Endothelial cell of umbilical vein (primary cell): ENCODE data around the gene POR. TPM values are rescaled to one million over a fixed set of nuclear protein-coding genes. Genes with fewer than 3 reads are reported as not detected.

ENCODE experiments used
- BruUV-seq: library from RNA; stranded (reverse); fragments of 400-500 nt; replicated peaks from 2 replicates; lab custom pipeline; 2021; lab: Mats Ljungman, UMichigan
- CTCF ChIA-PET: fragments of 300-600, 350-600 bp; sonication (Branson Sonifier 250); formaldehyde crosslinking; loops from one replicate; lab custom pipeline; 2021; ENCODE audit warnings: antibody characterized with exemption, inconsistent platforms; lab: Charles Lee
- POLR2A ChIA-PET: fragments of 300-600, 350-600 bp; sonication (Branson Sonifier 250); formaldehyde crosslinking; loops from one replicate; lab custom pipeline; 2021; ENCODE audit warnings: antibody characterized with exemption, inconsistent platforms; lab: Charles Lee
- DNase-seq: peaks from one replicate; pipeline ENCODE4 v3.0.0-alpha.2; 2011; ENCODE audit warnings: low read depth, low spot score
- FAIRE-seq: peaks from 2 replicates; lab custom pipeline; 2011; peaks lifted over from hg19 to GRCh38; lab: Jason Lieb, UNC
- H2AFZ ChIP-seq: 2 replicates; pipeline ENCODE4 v1.6.0; 2012; ENCODE audit warnings: low read depth, low read length, control low read depth, inconsistent platforms
- H3K27ac ChIP-seq: 2 replicates; pipeline ENCODE4 v1.5.1; 2011; ENCODE audit warnings: low read depth, mild to moderate bottlenecking, control low read depth, low read length, moderate library complexity; ENCODE audit not compliant: insufficient read depth
- H3K27me3 ChIP-seq, 2 experiments: 2 replicates each; pipeline versions ENCODE4 v1.6.0 to v1.6.1; 2011; ENCODE audit warnings: low read length in 2 of 2, mixed read lengths in 1 of 2; ENCODE audit not compliant: control insufficient read depth in 2 of 2, insufficient read depth in 2 of 2
- H3K36me3 ChIP-seq, 2 experiments: 2 replicates in 1 of 2; 3 replicates in 1 of 2; pipeline ENCODE4 v1.5.1; 2011; ENCODE audit warnings: low read length in 2 of 2, mild to moderate bottlenecking in 1 of 2, moderate library complexity in 1 of 2; ENCODE audit not compliant: control insufficient read depth in 2 of 2, insufficient read depth in 2 of 2; ENCODE audit errors: extremely low read depth in 1 of 2
- H3K4me1 ChIP-seq: 3 replicates; pipeline ENCODE4 v1.5.1; 2011; ENCODE audit warnings: mild to moderate bottlenecking, low read length; ENCODE audit not compliant: control insufficient read depth, insufficient read depth; ENCODE audit errors: extremely low read depth
- H3K4me2 ChIP-seq: 2 replicates; pipeline ENCODE4 v1.6.1; 2011; ENCODE audit warnings: low read length, control low read depth, mixed read lengths; ENCODE audit not compliant: insufficient read depth
- H3K4me3 ChIP-seq, 3 experiments: fragments of 200-600 bp in 1 of 3; sonication (generic), shearing (Covaris generic) in 1 of 3; replicated peaks in 1 of 3; 2 replicates each; pipeline ENCODE4 v1.5.1; 2011 to 2016; ENCODE audit warnings: control low read depth in 3 of 3, low read length in 3 of 3, mild to moderate bottlenecking in 2 of 3, inconsistent platforms in 1 of 3, low read depth in 1 of 3, moderate library complexity in 1 of 3; ENCODE audit not compliant: insufficient read depth in 1 of 3
- H3K79me2 ChIP-seq: 2 replicates; pipeline ENCODE4 v1.6.0; 2012; ENCODE audit warnings: low read length, inconsistent platforms; ENCODE audit not compliant: control insufficient read depth, insufficient read depth
- H3K9ac ChIP-seq: replicated peaks from 2 replicates; pipeline ENCODE3; 2011; ENCODE audit warnings: low read length, control low read depth; ENCODE audit not compliant: insufficient read depth; ENCODE audit errors: extremely low read depth
- H3K9me1 ChIP-seq: replicated peaks from 3 replicates; pipeline ENCODE4 v1.6.0; 2011; ENCODE audit warnings: mild to moderate bottlenecking, low read length; ENCODE audit not compliant: control insufficient read depth, insufficient read depth; ENCODE audit errors: extremely low read depth
- H3K9me3 ChIP-seq: replicated peaks from 2 replicates; pipeline ENCODE4 v1.5.1; 2012; ENCODE audit warnings: low read length, inconsistent platforms; ENCODE audit not compliant: control insufficient read depth, insufficient read depth
- H4K20me1 ChIP-seq: replicated peaks from 2 replicates; pipeline ENCODE3; 2011; ENCODE audit warnings: mild to moderate bottlenecking, low read length; ENCODE audit not compliant: control insufficient read depth, insufficient read depth; ENCODE audit errors: extremely low read depth
- EZH2 ChIP-seq: IDR thresholded peaks from 2 replicates; pipeline ENCODE4 v1.6.1; 2012; ENCODE audit warnings: borderline replicate concordance, low read depth, mild to moderate bottlenecking, moderate library complexity, low read length, inconsistent platforms; ENCODE audit not compliant: severe bottlenecking
- FOS ChIP-seq: IDR thresholded peaks from 2 replicates; pipeline ENCODE4 v1.6.1; 2011; ENCODE audit warnings: mild to moderate bottlenecking, low read length, moderate library complexity, borderline replicate concordance; ENCODE audit not compliant: insufficient read depth
- GATA2 ChIP-seq: IDR thresholded peaks from 2 replicates; pipeline ENCODE4 v1.7.0; 2011; ENCODE audit warnings: low read depth, mild to moderate bottlenecking, moderate library complexity, mixed read lengths, low read length; ENCODE audit not compliant: insufficient read length, insufficient read depth
- JUN ChIP-seq: IDR thresholded peaks from 2 replicates; pipeline ENCODE4 v1.6.1; 2011; ENCODE audit warnings: borderline replicate concordance, low read depth; ENCODE audit not compliant: insufficient read length, insufficient read depth
- MYC ChIP-seq: IDR thresholded peaks from one replicate; pipeline ENCODE4 v1.6.1; 2011; ENCODE audit warnings: mild to moderate bottlenecking, low read depth, low read length
- POLR2A ChIP-seq: IDR thresholded peaks from 2 replicates; pipeline ENCODE4 v1.6.1; 2012; ENCODE audit warnings: low read depth, mild to moderate bottlenecking, control low read depth, low read length
- POLR2AphosphoS5 ChIP-seq: IDR thresholded peaks from 2 replicates; pipeline ENCODE4 v1.6.1; 2012; ENCODE audit warnings: low read depth, mild to moderate bottlenecking, control low read depth, low read length, moderate library complexity; ENCODE audit not compliant: insufficient read depth
- dilution Hi-C: fragments of 300-500 bp; cut with MboI; formaldehyde crosslinking; loops from one replicate; pipeline ENCODE4 v1.15.0; 2019; ENCODE audit warnings: low sequenced_read_pairs; ENCODE audit not compliant: extremely low pct_ligation_motif_present
- intact Hi-C: fragments of 100-400 bp; cut with micrococcal nuclease; formaldehyde crosslinking; loops from one replicate; pipeline ENCODE4 v1.10.0; 2022
- polyA plus RNA-seq, 4 experiments: library from polyadenylated mRNA; depleted of rRNA in 3 of 4; stranded (reverse) in 3 of 4; unstranded in 1 of 4; fragments of >200 nt; gene quantifications; 2 replicates each; pipeline versions ENCODE4 v1.2.1 to v1.2.3, GENCODE V29; 2011 to 2012; ENCODE audit warnings: missing spikeins in 1 of 4
- total RNA-seq: library from RNA; stranded (reverse); gene quantifications from 2 replicates; pipeline ENCODE4 v1.2.3, GENCODE V29; 2021
- TF ChIP-seq, protein P1 (sequence below), 2 donors: IDR thresholded peaks; 1 replicate in 1 of 2; 2 replicates in 1 of 2; pipeline ENCODE4 v1.5.1; 2011; ENCODE audit warnings: low read length in 2 of 2, mild to moderate bottlenecking in 2 of 2, moderate library complexity in 2 of 2, control low read depth in 1 of 2, inconsistent platforms in 1 of 2, low read depth in 1 of 2; ENCODE audit not compliant: insufficient read depth in 1 of 2; ENCODE audit errors: extremely low read depth in 1 of 2
- TF ChIP-seq, protein P2 (sequence below): IDR thresholded peaks from 2 replicates; pipeline ENCODE4 v1.6.1; 2011; ENCODE audit not compliant: insufficient read depth, insufficient read length

POR gene
- total and polyA plus RNA-seq, 2 donors (not counting 3 experiments of a cell fraction or from before 2014, with no cell fraction given) = 59.5 to 73.6 TPM

DNA sequence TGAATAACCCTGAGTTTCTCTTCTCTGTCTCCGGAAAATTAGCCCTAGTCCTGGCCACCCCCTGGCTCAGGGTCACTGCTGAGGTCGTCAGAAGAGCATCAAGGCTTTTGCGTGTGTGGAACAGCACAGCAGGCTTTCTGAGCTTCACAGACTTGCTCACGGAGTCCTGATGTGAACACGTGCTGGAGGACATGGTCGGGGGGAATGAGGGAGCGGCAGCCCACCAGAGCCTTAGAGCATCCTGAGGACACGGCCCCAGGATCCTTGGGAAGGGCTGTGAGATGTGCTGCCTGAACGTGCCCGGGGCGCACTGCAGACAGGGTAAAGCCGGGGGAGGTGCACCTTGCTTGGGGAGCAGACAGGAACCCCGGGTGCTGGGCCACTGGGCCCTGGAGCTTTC, 50.7 kb downstream of the POR start:
- POLR2A ChIA-PET = interaction anchor here (0.6 kb wide), 1 partner anchor 177 kb away, joined by 8 read pairs; no protein-coding TSS in a partner anchor
- H3K4me3 ChIP-seq = no peak overlapping the region
- intact Hi-C loops (no loop called here), dilution Hi-C loops (no loop called here)
- H3K27me3 ChIP-seq = no peaks in the 10 kb centered on the region
- no peaks in the 10 kb centered on the region for H4K20me1 ChIP-seq
- no peak overlapping the region for H2AFZ ChIP-seq
- no peaks in the 10 kb centered on the region for H3K9me1 ChIP-seq
- no peak overlapping the region for H3K4me2 ChIP-seq
- DNase-seq (no peak), FAIRE-seq (no peak)
- H3K9ac ChIP-seq = no peak overlapping the region
- peaks cover 11% of the 10 kb centered on the region for H3K4me1 ChIP-seq
- no peaks in the 10 kb centered on the region for H3K9me3 ChIP-seq
- H3K79me2 ChIP-seq = no peaks in the 10 kb centered on the region
- TF ChIP-seq POLR2A (no peak), MYC (no peak), JUN (no peak), GATA2 (no peak), EZH2 (no peak), POLR2AphosphoS5 (no peak), FOS (no peak)
- TF ChIP-seq, protein P1, sequence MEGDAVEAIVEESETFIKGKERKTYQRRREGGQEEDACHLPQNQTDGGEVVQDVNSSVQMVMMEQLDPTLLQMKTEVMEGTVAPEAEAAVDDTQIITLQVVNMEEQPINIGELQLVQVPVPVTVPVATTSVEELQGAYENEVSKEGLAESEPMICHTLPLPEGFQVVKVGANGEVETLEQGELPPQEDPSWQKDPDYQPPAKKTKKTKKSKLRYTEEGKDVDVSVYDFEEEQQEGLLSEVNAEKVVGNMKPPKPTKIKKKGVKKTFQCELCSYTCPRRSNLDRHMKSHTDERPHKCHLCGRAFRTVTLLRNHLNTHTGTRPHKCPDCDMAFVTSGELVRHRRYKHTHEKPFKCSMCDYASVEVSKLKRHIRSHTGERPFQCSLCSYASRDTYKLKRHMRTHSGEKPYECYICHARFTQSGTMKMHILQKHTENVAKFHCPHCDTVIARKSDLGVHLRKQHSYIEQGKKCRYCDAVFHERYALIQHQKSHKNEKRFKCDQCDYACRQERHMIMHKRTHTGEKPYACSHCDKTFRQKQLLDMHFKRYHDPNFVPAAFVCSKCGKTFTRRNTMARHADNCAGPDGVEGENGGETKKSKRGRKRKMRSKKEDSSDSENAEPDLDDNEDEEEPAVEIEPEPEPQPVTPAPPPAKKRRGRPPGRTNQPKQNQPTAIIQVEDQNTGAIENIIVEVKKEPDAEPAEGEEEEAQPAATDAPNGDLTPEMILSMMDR (IDR thresholded peaks at IDR 0.05; ENCODE audit: extremely low read depth in 1 of 2, insufficient read depth in 1 of 2, low read depth in 1 of 2, low read length in 2 of 2) = no peak
- TF ChIP-seq, protein P2, sequence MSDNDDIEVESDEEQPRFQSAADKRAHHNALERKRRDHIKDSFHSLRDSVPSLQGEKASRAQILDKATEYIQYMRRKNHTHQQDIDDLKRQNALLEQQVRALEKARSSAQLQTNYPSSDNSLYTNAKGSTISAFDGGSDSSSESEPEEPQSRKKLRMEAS = no peak
- no TSS peak for BruUV-seq
- CTCF ChIA-PET = interaction anchor here (1.0 to 2.8 kb wide), 2 partner anchors 55 to 213 kb away, joined by 3 to 10 read pairs; no protein-coding TSS in a partner anchor
- no peaks in the 10 kb centered on the region for H3K36me3 ChIP-seq
- H3K27ac ChIP-seq = no peak overlapping the region
